Measurements from ENCODE around the gene FAM120AOS.

Gene FAM120AOS

GRCh38 chr9:93491593-93492232, 38.3 kb upstream of the FAM120AOS start:
- H3K27me3 ChIP-seq (ENCODE audit: control insufficient read depth, low read length) = no peaks in the 10 kb centered on the region
- H3K9me3 ChIP-seq (ENCODE audit: control insufficient read depth, insufficient read depth, low read length) = no peaks in the 10 kb centered on the region
- 0 out of 2 replicates have a peak, but pooled peaks cover 10% of the 10 kb centered on the region for H4K20me1 ChIP-seq (ENCODE audit: control insufficient read depth, insufficient read depth, low read depth, low read length)
- no peaks in the 10 kb centered on the region for H3F3A ChIP-seq (ENCODE audit: control insufficient read depth, insufficient read depth)
- H3K4me2 ChIP-seq (ENCODE audit: low read length) = no peak overlapping the region
- no peak overlapping the region for H3K27ac ChIP-seq (ENCODE audit: low read depth, low read length)
- H3K79me2 ChIP-seq (ENCODE audit: control insufficient read depth, low read length) = peaks cover 96% of the 10 kb centered on the region
- no peaks in the 10 kb centered on the region for H3K9me2 ChIP-seq (replicated peaks; ENCODE audit: control insufficient read depth, low read length)
- H3K36me3 ChIP-seq (ENCODE audit: control insufficient read depth, low read length) = peaks cover 97% of the 10 kb centered on the region
- no peak for TF ChIP-seq EZH2phosphoT487 (IDR thresholded peaks at IDR 0.05; ENCODE audit: borderline replicate concordance, low read length)
- TF ChIP-seq CTCF (IDR thresholded peaks at IDR 0.05; ENCODE audit: low read depth, low read length, poor library complexity, severe bottlenecking) = no peak
- H3K4me3 ChIP-seq (ENCODE audit: low read length) = no peak overlapping the region
- H3K4me1 ChIP-seq (ENCODE audit: control insufficient read depth, low read length) = peaks cover 6% of the 10 kb centered on the region; the same call in 1 of the 2 replicates

- Histone ChIP-seq H3K27me3 (ENCODE audit: control insufficient read depth, low read length) (no peaks in the 10 kb centered on the region), H3K9me3 (ENCODE audit: control insufficient read depth, insufficient read depth, low read length) (no peaks in the 10 kb centered on the region), H3K27ac (ENCODE audit: low read depth, low read length) (no peak overlapping the region), H3K36me3 (ENCODE audit: control insufficient read depth, low read length) (peaks cover 86% of the 10 kb centered on the region), H3K4me1 (ENCODE audit: control insufficient read depth, low read length) (peaks cover 6% of the 10 kb centered on the region; the same call in 1 of the 2 replicates), H3F3A (ENCODE audit: control insufficient read depth, insufficient read depth) (no peaks in the 10 kb centered on the region), H3K9me2 (replicated peaks; ENCODE audit: control insufficient read depth, low read length) (no peaks in the 10 kb centered on the region), H3K79me2 (ENCODE audit: control insufficient read depth, low read length) (peaks cover 92% of the 10 kb centered on the region), H3K4me3 (ENCODE audit: low read length) (no peak overlapping the region), H3K4me2 (ENCODE audit: low read length) (no peak overlapping the region), H4K20me1 (ENCODE audit: control insufficient read depth, insufficient read depth, low read depth, low read length) (0 out of 2 replicates have a peak, but pooled peaks cover 5% of the 10 kb centered on the region)
- TF ChIP-seq CTCF (IDR thresholded peaks at IDR 0.05; ENCODE audit: low read depth, low read length, poor library complexity, severe bottlenecking) = no peak
- no peak for TF ChIP-seq EZH2phosphoT487 (IDR thresholded peaks at IDR 0.05; ENCODE audit: borderline replicate concordance, low read length)
Measured at GRCh38 chr9:93488244-93488643, 34.9 kb upstream of the FAM120AOS start.

- Histone ChIP-seq H3K4me3 (ENCODE audit: low read length) (no peak overlapping the region), H3K79me2 (ENCODE audit: control insufficient read depth, low read length) (peaks cover 91% of the 10 kb centered on the region), H3K27me3 (ENCODE audit: control insufficient read depth, low read length) (no peaks in the 10 kb centered on the region), H4K20me1 (ENCODE audit: control insufficient read depth, insufficient read depth, low read depth, low read length) (0 out of 2 replicates have a peak, but pooled peaks cover 5% of the 10 kb centered on the region), H3K9me2 (replicated peaks; ENCODE audit: control insufficient read depth, low read length) (no peaks in the 10 kb centered on the region), H3K27ac (ENCODE audit: low read depth, low read length) (no peak overlapping the region), H3K4me2 (ENCODE audit: low read length) (no peak overlapping the region), H3K9me3 (ENCODE audit: control insufficient read depth, insufficient read depth, low read length) (no peaks in the 10 kb centered on the region), H3F3A (ENCODE audit: control insufficient read depth, insufficient read depth) (no peaks in the 10 kb centered on the region), H3K36me3 (ENCODE audit: control insufficient read depth, low read length) (peaks cover 83% of the 10 kb centered on the region), H3K4me1 (ENCODE audit: control insufficient read depth, low read length) (peaks cover 6% of the 10 kb centered on the region; the same call in 1 of the 2 replicates)
- TF ChIP-seq EZH2phosphoT487 (IDR thresholded peaks at IDR 0.05; ENCODE audit: borderline replicate concordance, low read length) = no peak
- no peak for TF ChIP-seq CTCF (IDR thresholded peaks at IDR 0.05; ENCODE audit: low read depth, low read length, poor library complexity, severe bottlenecking)
Measured at GRCh38 chr9:93486268-93486667, 32.9 kb upstream of the FAM120AOS start.
